Right ventricle myocardium superior (tissue), 1 donor: ENCODE measurements around the gene INSYN2B. TPM values are rescaled to one million over a fixed set of nuclear protein-coding genes. Genes with fewer than 3 reads are reported as not detected.

ENCODE experiments used
- ATAC-seq: fragments of 200-7000 bp; cut with Tn5 transposase; one replicate; pipeline ENCODE4 v1.9.1; 2020; ENCODE audit warnings: mild to moderate bottlenecking; ENCODE audit not compliant: poor library complexity
- DNase-seq: peaks from one replicate; pipeline ENCODE4 v3.0.0-alpha.2; 2020
- intact Hi-C: fragments of 100-400 bp; cut with DNase I; formaldehyde crosslinking; loops from one replicate; pipeline ENCODE4 v1.11.2; 2022
- long read RNA-seq: library from polyadenylated mRNA; unstranded; transcript quantifications from one replicate; pipeline ENCODE4 v2.0.0, GENCODE V29; 2021
- total RNA-seq: library from RNA; stranded (reverse); fragmentation: NEBNext Ultra II Directional; extraction: Animal tissue kit (Norgen Biotek cat#: 25700); gene quantifications from one replicate; pipeline ENCODE4 v1.2.1, GENCODE V29; 2021
- donor health status: DM: no; HTN: yes; CAD: no; lungs with severe emphysema.

INSYN2B gene
- total RNA-seq, result 0.30 TPM
- long read RNA-seq, partial matches to known transcripts, result 0 of 1 reads
- long read RNA-seq, other reads (novel, unspliced or antisense), result 1 of 1 reads

- peak; percentile 93 for ATAC-seq
- peak; percentile 64 for DNase-seq
- intact Hi-C loops, result no loop called here
These were observed at the start of gene INSYN2B for GRCh38 chr5:169980418-169981053. TSS of gene INSYN2B (minus strand) at chr5:169980495. CDS start at chr5:169883898, 96,597 bp downstream.

- DNase-seq, result no peak
- intact Hi-C loops, result no loop called here
- ATAC-seq, result no peak
These were observed 47.8 kb upstream of the INSYN2B start for GRCh38 chr5:170028124-170028523.

- ATAC-seq (no peak), DNase-seq (no peak)
- intact Hi-C loops, result no loop called here
These were observed 45.6 kb upstream of the INSYN2B start for GRCh38 chr5:170025853-170026252.

- intact Hi-C loops, result no loop called here
- DNase-seq (no peak), ATAC-seq (no peak)
These were observed 41.2 kb upstream of the INSYN2B start for GRCh38 chr5:170021506-170021905.

GRCh38 chr5:170020423-170020822 lies 40.1 kb upstream of the INSYN2B start:
- DNase-seq, result no peak
- no peak for ATAC-seq
- intact Hi-C loops, result no loop called here

- intact Hi-C loops, result no loop called here
- ATAC-seq (no peak), DNase-seq (no peak)
These were observed 32.3 kb upstream of the INSYN2B start for GRCh38 chr5:170012622-170013021.

GRCh38 chr5:170011751-170012150 lies 31.5 kb upstream of the INSYN2B start:
- no peak for DNase-seq
- no peak for ATAC-seq
- intact Hi-C loops, result no loop called here

GRCh38 chr5:170010595-170010994 lies 30.3 kb upstream of the INSYN2B start:
- intact Hi-C loops, result no loop called here
- ATAC-seq (no peak), DNase-seq (no peak)

GRCh38 chr5:170008376-170008775 lies 28.1 kb upstream of the INSYN2B start:
- intact Hi-C loops, result no loop called here
- no peak for ATAC-seq
- DNase-seq, result no peak

- DNase-seq (no peak), ATAC-seq (no peak)
- intact Hi-C loops, result no loop called here
These were observed 25.7 kb upstream of the INSYN2B start for GRCh38 chr5:170006021-170006420.

GRCh38 chr5:170000155-170000554 lies 19.9 kb upstream of the INSYN2B start:
- intact Hi-C loops, result no loop called here
- ATAC-seq (no peak), DNase-seq (no peak)

GRCh38 chr5:169999621-170000020 lies 19.3 kb upstream of the INSYN2B start:
- intact Hi-C loops, result no loop called here
- DNase-seq (no peak), ATAC-seq (no peak)

GRCh38 chr5:169997798-169998197 lies 17.5 kb upstream of the INSYN2B start:
- DNase-seq (no peak), ATAC-seq (no peak)
- intact Hi-C loops, result no loop called here

GRCh38 chr5:169993485-169993790 lies 13.1 kb upstream of the INSYN2B start:
- ATAC-seq, result no peak
- intact Hi-C loops, result no loop called here
- no peak for DNase-seq

- intact Hi-C loops, result no loop called here
- DNase-seq, result no peak
- ATAC-seq, result no peak
These were observed 12.6 kb upstream of the INSYN2B start for GRCh38 chr5:169992789-169993484.

GRCh38 chr5:169991115-169991869 lies 11.0 kb upstream of the INSYN2B start:
- intact Hi-C loops, result no loop called here
- no peak for ATAC-seq
- no peak for DNase-seq

GRCh38 chr5:169989365-169989764 lies 9.1 kb upstream of the INSYN2B start:
- intact Hi-C loops, result no loop called here
- DNase-seq (no peak), ATAC-seq (no peak)

- ATAC-seq, result no peak
- intact Hi-C loops, result no loop called here
- no peak for DNase-seq
These were observed 8.7 kb upstream of the INSYN2B start for GRCh38 chr5:169988947-169989346.

GRCh38 chr5:169988206-169988605 lies 7.9 kb upstream of the INSYN2B start:
- intact Hi-C loops, result no loop called here
- DNase-seq (no peak), ATAC-seq (no peak)

GRCh38 chr5:169979871-169980270 lies 424 bp downstream of the INSYN2B start:
- ATAC-seq, result no peak
- intact Hi-C loops, result no loop called here
- no peak for DNase-seq
